Mucosa of rectum (tissue), 2 donors: ENCODE measurements around the gene ADAP1.

ENCODE experiments used
- H3K27ac ChIP-seq, 2 donors: one replicate each; pipeline ENCODE4 v1.7.0; 2013; ENCODE audit warnings: inconsistent platforms in 2 of 2, low read depth in 2 of 2, low read length in 2 of 2
- H3K27me3 ChIP-seq, 2 donors: one replicate each; pipeline ENCODE4 v1.7.0; 2013; ENCODE audit warnings: low read length in 2 of 2; ENCODE audit not compliant: control insufficient read depth in 2 of 2, insufficient read depth in 2 of 2
- H3K36me3 ChIP-seq, 2 donors: one replicate each; pipeline ENCODE4 v1.7.0; 2013; ENCODE audit warnings: low read length in 2 of 2; ENCODE audit not compliant: control insufficient read depth in 2 of 2, insufficient read depth in 2 of 2
- H3K4me1 ChIP-seq, 2 donors: one replicate each; pipeline ENCODE4 v1.7.0; 2013; ENCODE audit warnings: low read length in 2 of 2, mild to moderate bottlenecking in 1 of 2; ENCODE audit not compliant: control insufficient read depth in 2 of 2, insufficient read depth in 2 of 2
- H3K4me3 ChIP-seq, 2 donors: one replicate each; pipeline ENCODE4 v1.7.0; 2013; ENCODE audit warnings: low read length in 2 of 2
- H3K9ac ChIP-seq, 2 donors: one replicate each; pipeline ENCODE4 v1.7.0; 2013; ENCODE audit warnings: low read length in 2 of 2, low read depth in 1 of 2, mild to moderate bottlenecking in 1 of 2
- H3K9me3 ChIP-seq, 2 donors: one replicate each; pipeline ENCODE4 v1.7.0; 2013; ENCODE audit warnings: low read length in 2 of 2; ENCODE audit not compliant: control insufficient read depth in 2 of 2
- donor health status: healthy.
- donor health status: Normal muscosa, but diverticular disease.

ADAP1 gene

DNA sequence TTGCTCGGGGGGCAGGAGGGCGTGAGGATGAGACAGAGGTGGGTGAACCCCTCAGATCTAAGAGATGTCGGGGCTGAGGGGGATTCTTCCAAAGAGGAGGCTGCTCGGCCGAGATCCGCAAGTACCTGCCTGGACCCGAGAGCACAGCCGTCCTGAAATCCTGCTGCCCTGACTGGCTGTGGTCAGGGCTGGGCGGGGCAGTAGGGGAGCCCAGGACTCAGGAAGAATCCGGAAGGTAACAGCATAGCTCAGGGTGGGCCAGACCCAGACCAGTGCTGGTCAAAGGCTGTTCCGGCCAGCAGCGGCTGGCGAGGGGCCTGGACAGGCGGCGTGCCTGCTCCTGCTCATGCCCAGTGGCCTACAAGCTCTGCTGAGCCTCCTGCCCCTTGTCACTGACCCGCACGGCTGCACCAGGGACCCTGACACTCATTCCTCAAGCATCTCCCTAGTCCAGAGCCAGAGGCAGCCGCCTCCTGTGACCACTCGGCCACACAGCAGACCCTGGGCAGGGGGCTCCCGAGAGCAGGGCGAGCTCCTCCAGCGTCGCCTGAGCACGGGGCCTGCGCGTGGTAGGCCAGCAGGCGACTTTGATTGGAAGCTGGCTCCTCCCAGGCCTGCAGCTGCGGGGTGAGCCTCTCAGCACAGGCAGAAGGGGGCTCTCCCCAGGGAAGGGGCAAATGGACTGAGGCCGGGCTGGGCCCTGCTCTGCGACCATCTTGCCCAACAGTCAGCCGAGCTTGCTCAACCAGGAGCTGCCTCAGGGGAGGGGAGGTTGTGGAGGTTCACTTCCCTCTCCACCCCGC lies 3.1 kb upstream of the ADAP1 start:
- no peak overlapping the region for H3K9ac ChIP-seq
- peaks cover 0 to 2% of the 10 kb centered on the region in 2 donors for H3K27me3 ChIP-seq
- no peak overlapping the region for H3K27ac ChIP-seq
- H3K4me3 ChIP-seq = no peak overlapping the region
- peaks cover 7 to 19% of the 10 kb centered on the region in 2 donors for H3K4me1 ChIP-seq
- H3K9me3 ChIP-seq = no peaks in the 10 kb centered on the region
- H3K36me3 ChIP-seq = no peaks in the 10 kb centered on the region

DNA sequence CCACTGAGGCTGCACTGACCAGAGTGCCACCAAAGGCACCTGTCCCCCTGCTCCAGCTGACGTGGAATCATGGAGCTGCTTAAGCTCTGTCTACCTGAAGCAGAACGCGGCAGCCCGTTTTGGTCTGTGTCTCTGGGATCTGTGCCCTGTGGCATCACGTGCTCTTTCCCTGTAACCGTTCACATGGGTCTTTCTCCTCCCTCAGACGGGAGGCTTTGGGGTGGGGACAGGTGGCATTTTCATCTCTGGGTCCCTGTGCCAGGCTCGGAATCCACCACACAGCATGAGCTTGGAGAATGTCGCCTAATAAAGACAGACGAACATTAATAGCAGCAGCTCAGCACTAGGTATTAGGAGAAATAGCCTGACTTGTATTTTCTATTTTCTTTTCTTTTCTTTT lies 1.6 kb upstream of the ADAP1 start:
- H3K27ac ChIP-seq = no peak overlapping the region
- H3K36me3 ChIP-seq = no peaks in the 10 kb centered on the region
- peaks cover 0 to 2% of the 10 kb centered on the region in 2 donors for H3K27me3 ChIP-seq
- H3K4me1 ChIP-seq = peaks cover 9 to 25% of the 10 kb centered on the region in 2 donors
- no peak overlapping the region for H3K9ac ChIP-seq
- H3K4me3 ChIP-seq = no peak overlapping the region
- H3K9me3 ChIP-seq = no peaks in the 10 kb centered on the region

DNA sequence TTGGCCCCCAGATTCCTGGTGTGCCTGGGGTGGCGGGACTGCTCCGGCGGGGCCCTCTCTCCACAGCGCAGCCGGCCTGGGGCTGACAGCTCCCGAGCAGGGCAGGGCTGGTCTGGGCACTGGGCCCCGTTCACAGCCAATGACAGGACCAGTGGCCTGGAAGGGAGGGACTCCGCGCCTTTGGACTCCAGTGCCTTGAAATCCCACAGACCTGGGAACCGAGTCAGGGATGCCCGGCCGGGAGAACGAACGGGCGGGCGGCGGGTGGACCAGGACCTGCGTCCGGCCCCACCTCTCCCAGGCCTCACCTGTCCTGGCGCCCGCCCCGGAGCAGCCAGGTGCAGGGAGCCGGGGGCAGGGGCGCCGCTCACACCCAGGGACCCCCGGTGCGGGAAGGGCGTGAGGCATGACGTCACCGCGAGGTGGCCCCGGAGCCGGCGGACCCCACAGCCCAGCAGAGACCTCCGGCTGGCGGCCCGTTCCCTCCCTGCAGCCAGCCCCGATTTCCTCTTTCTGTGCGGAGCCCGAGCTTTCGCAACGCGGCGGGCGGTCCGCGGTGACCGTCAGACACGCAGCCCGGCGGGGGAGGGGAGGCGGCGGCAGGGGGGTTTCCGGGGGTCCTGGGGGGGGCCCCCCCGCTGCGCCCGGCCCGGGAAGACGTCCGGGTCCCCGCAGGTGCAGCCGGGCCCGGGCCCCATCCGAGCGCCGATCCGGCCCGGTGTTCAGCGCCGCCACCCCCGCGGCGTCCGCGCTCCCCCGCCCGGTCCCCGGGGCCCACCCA lies 743 bp downstream of the ADAP1 start:
- peak overlapping the region; percentile 62 to 70 for H3K4me3 ChIP-seq
- H3K27me3 ChIP-seq = peaks cover 0 to 2% of the 10 kb centered on the region in 2 donors
- H3K9ac ChIP-seq = peak overlapping the region; percentile 70 to 73
- peaks cover 13 to 24% of the 10 kb centered on the region in 2 donors for H3K4me1 ChIP-seq
- H3K9me3 ChIP-seq = no peaks in the 10 kb centered on the region
- H3K27ac ChIP-seq = peak overlapping the region; percentile 84 to 90
- H3K36me3 ChIP-seq = no peaks in the 10 kb centered on the region

DNA sequence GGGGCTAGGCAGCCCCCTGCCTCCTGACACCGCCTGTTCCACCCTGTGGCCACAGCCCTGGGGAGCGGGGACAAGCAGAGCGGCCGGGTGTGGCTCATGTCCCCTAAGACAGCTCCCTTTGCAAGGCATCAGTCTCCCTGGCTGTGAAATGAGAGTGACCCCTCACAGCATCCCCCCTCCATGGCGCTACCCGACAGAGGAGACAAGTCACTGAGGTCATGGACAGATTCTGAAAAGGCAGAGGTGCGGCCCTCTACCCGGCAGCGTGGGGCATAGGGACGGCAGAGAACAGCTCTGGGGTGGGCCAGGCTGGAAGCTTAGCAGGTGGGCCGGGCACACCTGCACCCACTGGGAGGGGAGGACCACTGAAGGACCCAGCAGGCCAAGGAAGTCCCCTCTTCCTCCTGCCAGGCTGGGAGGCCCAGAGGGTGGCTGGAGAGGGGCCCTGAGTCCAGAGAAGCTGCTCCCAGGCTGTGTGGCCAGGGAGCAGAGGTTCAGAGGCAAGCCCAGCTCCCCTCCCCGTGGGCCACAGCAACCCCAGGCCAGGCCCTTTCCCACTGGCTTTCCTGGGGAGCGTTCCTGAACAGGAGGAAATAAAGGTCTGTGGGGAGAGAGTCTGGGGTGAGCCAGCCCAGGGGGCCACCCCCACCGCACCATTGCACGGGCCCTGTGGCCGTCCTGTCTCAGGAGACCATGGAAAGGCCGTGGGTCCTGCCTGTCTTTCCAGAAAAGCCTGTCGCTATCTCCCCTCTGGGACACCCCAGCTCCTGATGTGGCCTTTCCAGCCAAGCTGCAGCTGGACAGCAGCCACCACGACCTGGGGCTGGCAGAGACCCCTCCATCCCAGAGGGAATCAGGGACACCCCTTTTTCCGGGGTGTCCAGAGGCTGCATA lies 1.7 kb downstream of the ADAP1 start:
- peaks cover 0 to 2% of the 10 kb centered on the region in 2 donors for H3K27me3 ChIP-seq
- H3K36me3 ChIP-seq = no peaks in the 10 kb centered on the region
- H3K9ac ChIP-seq = peak overlapping the region; percentile 70 to 73
- H3K27ac ChIP-seq = peak overlapping the region; percentile 84 to 90
- peak overlapping the region; percentile 62 to 70 for H3K4me3 ChIP-seq
- H3K4me1 ChIP-seq = peaks cover 13 to 22% of the 10 kb centered on the region in 2 donors
- no peaks in the 10 kb centered on the region for H3K9me3 ChIP-seq

DNA sequence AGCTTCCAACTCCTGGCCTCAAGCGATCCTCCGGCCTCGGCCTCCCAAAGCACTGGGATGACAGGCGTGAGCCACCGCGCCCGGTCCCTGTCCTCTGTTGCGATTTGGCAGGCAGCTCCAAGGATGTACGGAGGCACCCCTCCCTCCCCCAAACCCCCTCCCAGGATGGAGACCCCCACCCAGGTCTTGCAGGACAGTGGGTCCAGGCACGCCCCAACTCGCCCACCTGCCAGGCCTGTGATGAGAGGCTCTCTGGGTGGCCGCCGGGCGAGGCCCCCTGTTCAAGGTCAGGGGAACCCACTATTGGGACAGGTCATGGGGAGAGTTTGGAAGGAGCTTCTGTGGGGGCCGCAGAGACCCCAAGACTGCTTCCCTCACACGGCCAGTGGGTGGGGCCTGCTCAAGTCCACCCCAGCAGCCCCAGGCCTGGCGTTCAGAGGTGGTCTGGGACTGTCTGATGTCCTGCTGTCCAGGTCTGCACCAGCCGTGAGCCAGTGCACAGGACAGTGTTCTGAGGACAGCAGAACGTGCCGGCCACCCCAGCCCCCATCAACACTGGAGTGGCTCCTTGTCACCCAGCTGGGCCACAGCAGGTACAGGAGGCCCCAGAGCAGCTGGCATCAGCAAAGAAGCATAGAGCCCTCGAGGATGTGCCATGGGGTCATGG lies 2.5 kb downstream of the ADAP1 start:
- Histone ChIP-seq H3K4me3 (peak overlapping the region in 1 of 2 donors; percentile 70), H3K9me3 (no peaks in the 10 kb centered on the region), H3K27ac (peak overlapping the region in 1 of 2 donors; percentile 84), H3K27me3 (peaks cover 0 to 2% of the 10 kb centered on the region in 2 donors), H3K36me3 (no peaks in the 10 kb centered on the region), H3K4me1 (peaks cover 16 to 26% of the 10 kb centered on the region in 2 donors), H3K9ac (peak overlapping the region in 1 of 2 donors; percentile 73)

DNA sequence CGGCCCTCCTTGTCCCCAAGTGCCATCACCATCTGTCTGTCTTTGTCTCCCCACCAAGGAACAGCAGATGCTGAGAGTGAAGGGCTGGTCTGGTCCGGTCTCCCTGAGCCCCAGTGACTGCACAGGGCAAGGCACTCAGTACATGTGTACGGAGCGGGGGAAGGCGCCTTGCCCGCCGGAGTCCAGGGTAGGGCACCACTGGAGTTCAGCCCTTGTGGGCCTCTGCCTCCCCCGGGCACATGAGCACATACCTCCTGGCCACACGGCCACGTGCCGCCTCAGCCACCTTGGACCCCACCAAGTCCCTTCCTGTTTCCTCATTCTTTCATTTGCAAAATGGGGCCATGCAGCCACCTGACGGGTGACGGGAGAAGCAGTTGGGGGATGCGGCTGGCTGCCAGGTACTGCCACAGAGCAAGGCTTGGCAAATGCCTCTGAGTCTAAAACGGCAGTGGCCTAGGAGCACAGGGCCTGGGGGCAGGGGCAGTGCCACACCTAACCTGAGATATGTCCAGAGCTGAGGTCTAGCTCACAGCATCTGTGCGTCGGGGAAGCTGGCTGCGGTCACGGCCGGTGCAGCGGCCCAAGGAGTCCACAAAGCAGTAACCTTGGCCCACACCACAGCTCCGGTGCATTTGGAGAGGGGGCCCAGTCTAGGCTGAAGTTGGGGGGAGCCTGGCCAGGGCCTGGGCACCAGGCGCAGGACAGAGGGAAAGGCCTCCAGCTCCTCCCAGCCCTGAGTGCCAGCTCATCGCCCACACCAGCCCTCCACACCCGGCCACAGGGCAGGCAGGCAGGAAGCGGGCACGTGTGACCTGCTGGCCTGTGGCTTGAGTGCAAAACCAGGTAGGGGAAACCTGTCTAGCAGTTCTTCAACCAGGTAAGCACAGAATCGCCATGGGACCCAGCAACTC lies 5.2 kb downstream of the ADAP1 start:
- Histone ChIP-seq H3K4me1 (peaks cover 30 to 43% of the 10 kb centered on the region in 2 donors), H3K9ac (no peak overlapping the region), H3K27ac (peak overlapping the region; percentile 16 to 25), H3K27me3 (no peaks in the 10 kb centered on the region), H3K36me3 (no peaks in the 10 kb centered on the region), H3K4me3 (no peak overlapping the region), H3K9me3 (no peaks in the 10 kb centered on the region)

DNA sequence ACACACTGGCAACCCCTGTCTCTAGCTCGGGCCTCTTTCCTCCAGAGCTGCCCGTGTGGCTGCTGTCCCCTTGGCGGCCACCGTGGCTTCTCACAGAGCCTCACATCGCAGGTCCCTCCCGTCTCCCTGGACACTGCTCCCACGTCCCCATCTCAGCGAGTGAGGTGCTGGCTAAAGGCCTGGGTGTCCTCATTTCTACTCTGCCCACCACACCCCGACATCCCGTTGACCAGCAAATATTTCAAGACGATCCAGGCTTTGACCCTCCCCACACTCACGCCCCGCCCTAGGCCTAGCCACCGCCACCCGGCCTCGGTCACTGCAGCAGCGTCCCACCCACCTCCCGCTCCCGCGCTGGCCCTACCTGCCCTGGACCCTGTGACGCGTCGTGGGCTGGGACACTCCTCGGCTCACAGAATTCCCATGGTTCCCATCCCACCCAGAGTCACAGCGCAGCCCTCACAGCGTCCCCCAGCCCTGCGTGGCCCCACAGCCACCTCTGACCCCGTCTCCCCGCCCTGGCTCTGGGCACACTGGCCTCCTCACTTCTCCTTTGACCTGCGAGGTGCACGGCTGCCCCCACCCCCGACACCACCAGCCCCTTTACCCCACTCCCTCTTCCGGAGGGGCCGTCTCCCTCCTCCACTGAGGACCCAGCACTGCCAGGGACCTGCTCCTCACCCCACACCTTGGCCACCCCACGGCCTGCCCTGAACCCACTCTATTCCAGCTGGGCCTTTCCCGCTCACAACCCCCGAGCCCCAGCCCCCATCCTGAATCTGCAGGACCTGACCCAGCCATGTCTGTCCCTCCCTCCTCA lies 6.9 kb downstream of the ADAP1 start:
- Histone ChIP-seq H3K4me3 (no peak overlapping the region), H3K27ac (peak overlapping the region in 1 of 2 donors; percentile 96), H3K36me3 (no peaks in the 10 kb centered on the region), H3K9me3 (no peaks in the 10 kb centered on the region), H3K9ac (no peak overlapping the region), H3K4me1 (peaks cover 23 to 34% of the 10 kb centered on the region in 2 donors), H3K27me3 (no peaks in the 10 kb centered on the region)

DNA sequence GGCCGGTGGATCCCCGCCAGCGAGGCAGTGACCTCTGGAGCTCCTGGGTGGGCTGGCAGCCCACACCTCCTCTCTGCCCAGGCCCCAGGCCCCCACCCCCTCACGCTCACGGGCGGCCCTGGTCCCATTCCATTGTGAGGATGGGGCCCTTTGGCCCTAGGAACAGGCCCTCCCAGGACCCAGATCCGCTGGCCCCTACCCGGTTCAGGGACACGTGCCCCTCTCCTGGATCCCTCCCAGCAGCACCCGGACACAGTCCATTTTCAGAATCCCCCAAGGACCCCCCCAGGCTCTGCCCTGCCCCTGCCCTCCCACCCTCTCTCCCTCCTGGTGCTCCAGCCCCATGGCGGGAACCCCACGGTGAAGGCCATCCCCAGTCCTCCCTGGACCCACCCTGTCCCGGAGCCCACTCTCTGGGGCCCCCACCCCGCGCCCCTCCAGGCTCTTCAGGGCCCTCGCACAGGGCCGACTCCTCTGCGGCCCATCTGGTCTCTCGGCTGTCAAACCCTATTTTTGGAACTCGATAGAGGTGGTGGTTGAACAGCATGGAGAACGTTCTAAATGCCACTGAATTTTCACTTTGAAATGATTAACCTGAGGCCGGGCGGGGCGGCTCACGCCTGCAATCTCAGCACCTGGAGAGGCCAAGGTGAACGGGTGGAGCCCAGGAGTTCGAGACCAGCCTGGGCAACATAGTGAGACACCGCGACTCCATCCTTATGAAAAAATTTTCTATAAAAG lies 8.1 kb downstream of the ADAP1 start:
- Histone ChIP-seq H3K4me3 (peak overlapping the region in 1 of 2 donors; percentile 43), H3K27me3 (no peaks in the 10 kb centered on the region), H3K36me3 (no peaks in the 10 kb centered on the region), H3K9ac (peak overlapping the region; percentile 72 to 89), H3K4me1 (peaks cover 22 to 29% of the 10 kb centered on the region in 2 donors), H3K9me3 (no peaks in the 10 kb centered on the region), H3K27ac (peak overlapping the region; percentile 95 to 96)
